Measurements from ENCODE around the gene ASIC1.

GRCh38 chr12:50084775-50085614, 27.6 kb downstream of the ASIC1 start, which contains the start of gene SMARCD1:
- TF ChIP-seq, protein P1, sequence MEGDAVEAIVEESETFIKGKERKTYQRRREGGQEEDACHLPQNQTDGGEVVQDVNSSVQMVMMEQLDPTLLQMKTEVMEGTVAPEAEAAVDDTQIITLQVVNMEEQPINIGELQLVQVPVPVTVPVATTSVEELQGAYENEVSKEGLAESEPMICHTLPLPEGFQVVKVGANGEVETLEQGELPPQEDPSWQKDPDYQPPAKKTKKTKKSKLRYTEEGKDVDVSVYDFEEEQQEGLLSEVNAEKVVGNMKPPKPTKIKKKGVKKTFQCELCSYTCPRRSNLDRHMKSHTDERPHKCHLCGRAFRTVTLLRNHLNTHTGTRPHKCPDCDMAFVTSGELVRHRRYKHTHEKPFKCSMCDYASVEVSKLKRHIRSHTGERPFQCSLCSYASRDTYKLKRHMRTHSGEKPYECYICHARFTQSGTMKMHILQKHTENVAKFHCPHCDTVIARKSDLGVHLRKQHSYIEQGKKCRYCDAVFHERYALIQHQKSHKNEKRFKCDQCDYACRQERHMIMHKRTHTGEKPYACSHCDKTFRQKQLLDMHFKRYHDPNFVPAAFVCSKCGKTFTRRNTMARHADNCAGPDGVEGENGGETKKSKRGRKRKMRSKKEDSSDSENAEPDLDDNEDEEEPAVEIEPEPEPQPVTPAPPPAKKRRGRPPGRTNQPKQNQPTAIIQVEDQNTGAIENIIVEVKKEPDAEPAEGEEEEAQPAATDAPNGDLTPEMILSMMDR (IDR thresholded peaks at IDR 0.05): peak in 2 of 5 experiments; percentile 23 to 44
- peak in 1 of 3 donors; percentile 29 for TF ChIP-seq POLR2AphosphoS5 (IDR thresholded peaks at IDR 0.05)
